ENCODE measurements around the gene C17orf50.

Gene C17orf50

GRCh38 chr17:35773129-35773528 is 12.4 kb downstream of the C17orf50 start:
- H3K4me3 ChIP-seq (ENCODE audit: low read length) = no peak overlapping the region
- TF ChIP-seq, protein P1, sequence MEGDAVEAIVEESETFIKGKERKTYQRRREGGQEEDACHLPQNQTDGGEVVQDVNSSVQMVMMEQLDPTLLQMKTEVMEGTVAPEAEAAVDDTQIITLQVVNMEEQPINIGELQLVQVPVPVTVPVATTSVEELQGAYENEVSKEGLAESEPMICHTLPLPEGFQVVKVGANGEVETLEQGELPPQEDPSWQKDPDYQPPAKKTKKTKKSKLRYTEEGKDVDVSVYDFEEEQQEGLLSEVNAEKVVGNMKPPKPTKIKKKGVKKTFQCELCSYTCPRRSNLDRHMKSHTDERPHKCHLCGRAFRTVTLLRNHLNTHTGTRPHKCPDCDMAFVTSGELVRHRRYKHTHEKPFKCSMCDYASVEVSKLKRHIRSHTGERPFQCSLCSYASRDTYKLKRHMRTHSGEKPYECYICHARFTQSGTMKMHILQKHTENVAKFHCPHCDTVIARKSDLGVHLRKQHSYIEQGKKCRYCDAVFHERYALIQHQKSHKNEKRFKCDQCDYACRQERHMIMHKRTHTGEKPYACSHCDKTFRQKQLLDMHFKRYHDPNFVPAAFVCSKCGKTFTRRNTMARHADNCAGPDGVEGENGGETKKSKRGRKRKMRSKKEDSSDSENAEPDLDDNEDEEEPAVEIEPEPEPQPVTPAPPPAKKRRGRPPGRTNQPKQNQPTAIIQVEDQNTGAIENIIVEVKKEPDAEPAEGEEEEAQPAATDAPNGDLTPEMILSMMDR (IDR thresholded peaks at IDR 0.05; ENCODE audit: insufficient read depth, low read depth, low read length, missing control alignments) = no peak
- no peak for DNase-seq (ENCODE audit: low read depth)

- H3K4me3 ChIP-seq (ENCODE audit: low read length) = no peak overlapping the region
- TF ChIP-seq, protein P1 (IDR thresholded peaks at IDR 0.05; ENCODE audit: insufficient read depth, low read depth, low read length, missing control alignments) = no peak
- no peak for DNase-seq (ENCODE audit: low read depth)
Measured at GRCh38 chr17:35773679-35774425, 13.2 kb downstream of the C17orf50 start.

- no peak for DNase-seq (ENCODE audit: low read depth)
- TF ChIP-seq, protein P1 (IDR thresholded peaks at IDR 0.05; ENCODE audit: insufficient read depth, low read depth, low read length, missing control alignments) = no peak
- H3K4me3 ChIP-seq (ENCODE audit: low read length) = no peak overlapping the region
Measured at GRCh38 chr17:35774499-35774898, 13.8 kb downstream of the C17orf50 start.

DNA sequence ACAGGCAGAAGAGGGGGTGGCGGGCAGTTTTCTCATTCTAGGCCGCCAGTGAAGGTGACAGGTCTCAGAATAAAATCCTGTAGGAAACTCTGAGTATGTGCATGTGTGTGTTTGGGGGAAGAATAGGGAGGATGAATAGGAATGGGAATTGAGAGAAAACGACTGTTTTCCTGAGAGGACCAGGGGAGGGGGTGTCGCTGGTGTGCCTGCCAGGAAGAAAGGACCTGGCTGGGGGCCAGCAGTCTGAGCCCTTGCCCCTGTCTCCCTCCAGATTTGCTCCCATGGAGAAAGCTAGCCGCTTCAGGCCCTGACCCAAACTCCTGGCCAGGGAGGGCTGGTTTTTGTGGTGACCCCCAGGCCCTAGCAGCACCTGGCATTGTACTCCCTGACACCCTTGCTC is 14.4 kb downstream of the C17orf50 start:
- no peak for DNase-seq (ENCODE audit: low read depth)
- TF ChIP-seq, protein P1 (IDR thresholded peaks at IDR 0.05; ENCODE audit: insufficient read depth, low read depth, low read length, missing control alignments) = no peak
- no peak overlapping the region for H3K4me3 ChIP-seq (ENCODE audit: low read length)

GRCh38 chr17:35775583-35775982 is 14.9 kb downstream of the C17orf50 start:
- H3K4me3 ChIP-seq (ENCODE audit: low read length) = no peak overlapping the region
- DNase-seq (ENCODE audit: low read depth) = no peak
- TF ChIP-seq, protein P1 (IDR thresholded peaks at IDR 0.05; ENCODE audit: insufficient read depth, low read depth, low read length, missing control alignments) = no peak

DNA sequence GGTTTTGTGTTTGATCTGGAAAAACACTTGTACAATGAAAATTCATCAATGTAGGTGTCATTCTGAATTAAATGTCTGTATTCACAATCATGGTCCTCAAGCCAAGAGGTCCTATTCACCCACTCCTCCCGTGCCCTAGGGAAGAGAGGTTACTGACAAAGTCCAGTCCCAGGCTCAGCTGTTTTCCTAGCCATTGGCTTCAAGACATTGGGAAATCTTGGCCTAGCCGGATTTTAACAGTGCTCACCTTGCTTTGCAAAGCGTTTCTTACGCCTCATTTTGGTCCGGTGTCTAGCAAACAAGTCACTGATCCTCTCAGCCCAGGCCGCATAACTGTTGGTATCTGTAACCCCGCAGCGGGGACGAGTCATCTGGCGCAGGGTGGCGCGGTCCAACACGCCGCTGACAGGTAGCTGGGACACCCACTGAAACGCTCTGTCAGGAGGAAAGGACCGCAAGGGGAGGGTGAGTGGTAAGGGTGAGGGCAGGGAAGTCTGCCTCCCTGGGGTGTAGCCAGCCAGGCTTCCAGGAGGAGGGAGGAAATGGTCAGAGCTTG is 18.0 kb downstream of the C17orf50 start:
- no peak overlapping the region for H3K4me3 ChIP-seq (ENCODE audit: low read length)
- TF ChIP-seq, protein P1 (IDR thresholded peaks at IDR 0.05; ENCODE audit: insufficient read depth, low read depth, low read length, missing control alignments) = no peak
- peak; percentile 62 for DNase-seq (ENCODE audit: low read depth)

DNA sequence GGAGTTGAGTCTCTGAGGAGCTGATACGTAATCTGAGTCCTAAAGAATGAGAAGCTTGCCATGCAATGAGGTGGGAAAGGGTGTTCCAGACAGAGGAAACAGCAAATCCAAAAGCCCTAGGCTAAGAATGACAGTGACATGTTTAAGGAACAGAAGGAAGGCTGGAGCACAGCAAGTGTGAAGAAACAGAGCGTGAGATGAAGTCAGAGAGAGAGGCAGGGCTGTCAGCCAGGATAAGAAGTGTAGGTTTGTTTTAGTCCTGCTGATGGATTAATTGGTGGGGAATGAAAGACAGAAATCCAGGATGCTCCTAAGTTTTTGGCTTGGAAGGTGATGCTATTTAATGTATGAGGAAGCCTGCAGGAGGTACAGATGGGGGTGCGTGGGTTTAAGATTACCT is 20.3 kb downstream of the C17orf50 start:
- no peak for DNase-seq (ENCODE audit: low read depth)
- no peak overlapping the region for H3K4me3 ChIP-seq (ENCODE audit: low read length)
- TF ChIP-seq, protein P1 (IDR thresholded peaks at IDR 0.05; ENCODE audit: insufficient read depth, low read depth, low read length, missing control alignments) = no peak
